ENCODE data around the gene PYGO2.
A peak's percentile ranks its signal among the peaks of the same experiment; 100 is the strongest.
"Not testable (repeated sequence)": the region's sequence is repeated elsewhere in the genome, so short reads cannot be mapped to it uniquely, and the experiment has no call there.

PYGO2 gene

GRCh38 chr1:154941333-154942013 lies 20.1 kb downstream of the PYGO2 start:
- no peak for DNase-seq (ENCODE audit: low read depth)

DNA sequence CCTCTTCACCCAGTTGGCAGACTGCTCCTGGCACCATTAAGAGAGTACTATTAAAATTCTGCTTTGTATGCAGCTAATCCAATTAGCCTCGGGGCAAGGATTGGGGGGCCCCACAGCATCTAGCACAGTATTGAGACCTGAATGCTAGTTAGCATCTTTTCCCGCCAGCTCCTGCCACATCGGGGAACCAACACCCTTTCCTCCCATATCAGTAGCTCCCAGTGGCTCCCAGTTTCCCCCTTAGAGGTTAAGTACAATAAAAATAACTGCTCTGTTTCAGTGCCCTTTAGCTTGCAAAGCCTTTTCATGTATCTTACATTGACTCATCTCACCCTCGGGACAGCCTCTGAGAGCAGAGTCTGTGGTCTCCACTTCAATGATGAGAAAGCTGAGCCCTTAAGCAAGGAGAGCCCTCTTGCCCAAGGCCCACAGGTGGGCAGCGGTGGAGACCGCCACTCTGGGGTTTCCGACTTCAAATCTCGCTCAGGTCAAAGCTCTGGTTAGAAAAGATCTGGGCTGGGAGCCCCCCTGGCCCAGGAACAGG lies 20.9 kb downstream of the PYGO2 start:
- DNase-seq (ENCODE audit: low read depth), result no peak

DNA sequence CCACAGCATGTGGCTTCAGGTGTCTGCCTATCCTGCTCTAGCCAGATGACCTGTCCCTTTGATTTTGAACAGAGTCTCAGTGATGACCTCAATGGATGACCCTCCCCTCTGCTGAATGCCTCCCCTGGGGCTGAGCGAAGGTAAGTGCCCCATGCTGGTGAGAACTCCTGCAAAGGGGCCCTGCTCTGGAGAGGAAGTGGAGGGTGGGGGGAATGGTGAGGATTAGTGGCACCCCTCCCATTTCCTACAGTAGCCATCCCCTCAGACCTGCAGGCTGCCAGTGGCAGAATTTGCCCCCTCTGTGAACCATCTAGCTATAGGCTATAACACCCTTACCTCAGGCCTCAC lies 21.4 kb downstream of the PYGO2 start:
- DNase-seq (ENCODE audit: low read depth), result no peak

GRCh38 chr1:154938604-154939399 lies 22.8 kb downstream of the PYGO2 start:
- no peak for DNase-seq (ENCODE audit: low read depth)

GRCh38 chr1:154937988-154938386 lies 23.6 kb downstream of the PYGO2 start:
- DNase-seq (ENCODE audit: low read depth), result no peak

GRCh38 chr1:154937085-154937987 lies 24.2 kb downstream of the PYGO2 start:
- DNase-seq (ENCODE audit: low read depth), result peak; percentile 76

GRCh38 chr1:154936555-154937084 lies 25.0 kb downstream of the PYGO2 start, which contains the start of gene PMVK:
TSS of gene PMVK (minus strand) at chr1:154936719. CDS start at chr1:154936685, 34 bp downstream.
- peak; percentile 91 for DNase-seq (ENCODE audit: low read depth)

DNA sequence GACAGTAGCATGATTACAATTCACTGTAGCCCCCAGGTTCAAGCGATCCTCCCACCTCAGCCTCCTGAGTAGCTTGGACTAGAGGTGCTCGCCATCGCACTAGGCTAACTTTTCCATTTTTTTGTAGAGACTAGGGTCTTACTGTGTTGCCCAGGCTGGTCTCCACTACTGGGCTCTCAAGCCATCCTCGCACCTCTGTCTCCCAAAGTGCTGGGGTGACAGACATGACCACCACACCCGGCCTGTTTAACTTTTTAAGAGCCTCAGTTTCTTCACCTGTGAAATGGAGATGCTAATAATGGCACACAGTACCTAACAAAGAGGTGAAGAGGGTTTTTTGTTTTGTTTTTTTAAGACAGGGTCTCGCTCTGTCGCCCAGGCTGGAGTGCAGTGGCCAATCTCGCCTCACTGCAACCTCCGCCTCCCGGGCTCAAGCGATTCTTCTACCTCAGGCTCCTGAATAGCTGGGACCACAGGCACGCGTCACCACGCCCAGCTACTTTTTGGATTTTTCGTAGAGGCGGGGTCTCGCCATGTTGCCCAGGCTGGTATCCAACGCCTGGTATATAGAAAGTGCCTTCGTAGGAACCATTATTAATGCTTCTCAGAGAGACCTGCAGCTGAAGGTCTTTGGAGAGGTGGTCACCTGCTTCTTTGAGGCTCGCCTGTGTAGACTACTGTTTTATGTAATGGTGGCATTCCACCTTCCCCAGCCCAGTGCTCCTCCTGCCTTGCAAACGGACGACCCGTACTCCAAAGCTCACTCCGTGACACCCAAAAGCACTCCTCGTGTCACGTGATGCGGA lies 25.6 kb downstream of the PYGO2 start:
- no peak for DNase-seq (ENCODE audit: low read depth)

GRCh38 chr1:154934358-154934948 lies 27.1 kb downstream of the PYGO2 start:
- no peak for DNase-seq (ENCODE audit: low read depth)

GRCh38 chr1:154931940-154932487 lies 29.6 kb downstream of the PYGO2 start:
- DNase-seq (ENCODE audit: low read depth), result no peak

DNA sequence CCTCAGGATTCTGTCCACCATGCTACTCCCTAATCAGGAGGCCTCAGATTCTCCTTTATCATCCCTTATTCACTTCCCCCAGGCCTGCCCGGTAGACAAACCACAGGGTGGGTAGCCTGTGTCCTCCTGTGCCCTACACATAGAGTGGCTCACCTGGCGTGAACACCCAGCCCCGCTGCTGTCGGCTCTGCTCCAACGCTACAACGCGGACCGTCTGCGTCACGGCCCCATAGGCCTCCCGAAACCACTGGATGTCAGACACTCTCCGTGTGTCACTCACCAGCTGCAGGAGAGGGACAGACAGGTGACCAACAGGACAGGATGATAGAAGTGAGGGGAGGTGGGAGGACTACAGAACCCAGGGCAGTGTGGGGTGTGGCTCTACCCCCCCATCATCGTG lies 35.4 kb downstream of the PYGO2 start:
- no peak for DNase-seq (ENCODE audit: low read depth)

GRCh38 chr1:154925335-154926170 lies 36.0 kb downstream of the PYGO2 start:
- no peak for DNase-seq (ENCODE audit: low read depth)

GRCh38 chr1:154923695-154924094 lies 37.9 kb downstream of the PYGO2 start:
- no peak for DNase-seq (ENCODE audit: low read depth)

GRCh38 chr1:154913273-154913672 lies 48.3 kb downstream of the PYGO2 start:
- DNase-seq (ENCODE audit: low read depth), result no peak

DNA sequence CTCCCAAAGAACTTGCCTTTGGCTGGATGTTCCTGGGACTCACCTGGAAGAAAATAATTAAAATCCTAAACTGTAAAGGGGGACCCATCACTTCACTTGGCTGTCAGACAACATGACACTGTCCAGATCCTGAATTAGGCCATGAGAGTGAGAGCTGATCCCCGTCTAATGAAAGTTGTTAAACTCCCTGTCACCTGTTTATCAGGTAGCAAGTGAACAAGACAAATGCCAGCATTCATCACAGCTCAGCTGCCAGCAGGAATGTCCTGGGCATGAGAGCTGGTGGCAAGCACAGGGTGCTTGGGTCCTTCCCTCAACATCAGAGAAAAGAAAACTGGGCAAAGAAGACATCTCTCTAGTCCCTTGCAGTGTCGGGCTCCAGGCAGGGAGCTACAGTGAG lies 48.8 kb downstream of the PYGO2 start:
- no peak for DNase-seq (ENCODE audit: low read depth)

DNA sequence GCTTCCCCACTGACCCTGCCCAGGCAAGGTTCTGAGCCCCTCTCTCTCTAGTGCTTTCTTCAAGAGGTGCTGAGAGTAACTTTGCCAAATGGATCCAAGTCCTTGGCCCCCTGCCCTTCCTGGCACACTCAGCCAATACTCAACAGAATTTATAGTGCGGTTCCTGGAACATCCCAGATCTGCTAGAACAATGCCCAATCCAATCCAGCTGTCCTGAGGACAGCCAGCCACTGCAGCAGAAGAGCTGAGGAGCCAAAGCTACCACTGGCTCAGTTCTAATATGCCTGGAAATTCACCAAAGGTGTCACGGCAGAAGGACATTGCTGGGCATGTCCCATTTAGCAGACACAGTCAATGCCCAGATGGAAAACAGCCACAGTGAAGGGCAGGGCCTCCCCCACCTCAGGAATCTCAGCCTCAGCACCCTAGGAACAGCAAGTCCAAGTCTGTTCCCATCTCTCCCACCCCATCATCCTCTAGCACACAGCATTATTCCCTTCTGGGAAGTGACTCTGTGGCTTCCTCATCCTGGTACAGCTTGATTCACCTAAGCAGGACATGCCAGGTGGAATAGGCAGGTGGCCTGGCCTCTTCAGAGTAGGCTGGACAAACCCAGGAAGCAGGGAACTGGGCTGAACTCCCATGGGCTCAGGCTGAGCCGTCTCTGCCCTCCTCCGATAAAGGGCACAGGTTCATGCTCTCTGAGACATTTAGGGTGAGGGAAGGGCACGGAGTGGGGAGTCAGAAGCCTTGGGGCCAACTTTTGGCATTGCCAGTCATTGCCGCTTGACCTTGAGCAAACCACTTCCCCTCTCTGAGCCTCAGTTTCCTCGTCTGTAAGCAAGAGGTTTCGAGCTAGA lies 49.7 kb downstream of the PYGO2 start:
- DNase-seq (ENCODE audit: low read depth), result no peak

DNA sequence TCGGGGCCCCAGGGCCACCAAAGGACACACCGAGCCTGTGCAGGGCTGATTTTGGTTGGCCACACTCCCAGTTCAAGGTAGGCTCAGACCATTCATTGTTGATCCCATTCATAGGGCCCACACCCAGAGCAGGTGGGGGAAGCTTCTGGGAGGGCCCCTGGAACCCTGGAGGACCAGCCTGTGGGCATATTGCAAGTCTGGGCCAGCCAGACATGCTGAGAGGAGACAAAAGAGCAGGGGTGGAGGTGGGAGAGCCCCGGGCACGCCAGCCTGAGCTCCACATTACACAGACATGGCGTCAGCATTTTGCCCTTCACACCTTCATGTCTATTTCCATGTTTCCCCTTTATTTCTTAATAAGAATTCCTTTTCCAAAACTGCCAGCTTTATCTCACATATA lies 50.7 kb downstream of the PYGO2 start:
- no peak for DNase-seq (ENCODE audit: low read depth)

DNA sequence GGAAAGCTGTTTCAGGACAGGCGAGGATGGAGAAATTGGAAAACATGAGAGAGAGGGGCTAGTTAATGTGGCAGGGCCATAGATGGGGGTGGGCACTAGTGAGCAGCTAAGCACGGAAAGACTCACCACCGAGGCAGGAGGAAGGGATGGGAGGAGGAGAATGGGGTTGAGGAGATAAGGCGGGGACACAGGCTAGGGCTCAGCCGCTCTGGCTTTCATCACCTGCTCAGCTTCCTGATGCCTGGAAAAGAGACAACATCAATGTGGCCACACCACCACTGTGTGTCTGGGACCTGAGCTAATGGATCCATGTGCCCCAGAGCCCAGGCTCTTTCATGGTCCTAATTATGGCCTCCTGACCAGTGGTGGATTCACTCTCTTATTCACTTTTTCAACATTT lies 52.6 kb downstream of the PYGO2 start:
- no peak for DNase-seq (ENCODE audit: low read depth)

DNA sequence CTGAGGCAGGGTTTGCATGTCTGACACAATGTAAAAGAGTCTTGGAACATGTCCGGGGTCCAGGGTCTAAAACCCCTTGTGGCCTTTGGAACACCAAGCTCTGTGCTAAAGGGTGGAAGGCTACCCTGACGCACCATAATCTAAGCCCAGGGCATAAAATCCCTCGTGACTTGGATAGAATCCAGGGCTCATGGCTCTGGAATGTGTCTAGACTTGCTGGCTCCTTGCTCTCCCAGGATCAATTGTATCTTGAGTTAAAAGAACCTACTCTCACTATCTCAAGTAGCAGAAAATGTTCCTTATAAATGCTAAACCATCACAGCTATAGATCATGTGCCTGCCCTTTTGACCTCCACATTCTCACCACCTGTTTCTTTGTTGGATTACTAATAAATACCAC lies 53.5 kb downstream of the PYGO2 start:
- DNase-seq (ENCODE audit: low read depth), result not testable (repeated sequence)

All from stimulated activated CD8-positive, alpha-beta memory T cell treated with anti-CD3 and anti-CD28 coated beads, Interleukin-7, amount 100 ng/mL, for 24 hours (primary cell).